Colonic mucosa (tissue), 4 donors: Measurements from ENCODE around the gene RARRES1. TPM values are rescaled to one million over a fixed set of nuclear protein-coding genes. Genes with fewer than 3 reads are reported as not detected.

Experiments used
- DNase-seq: peaks from one replicate; pipeline ENCODE4 v3.0.0-alpha.2; 2020
- H3K27ac ChIP-seq: fragments of 200-600 bp; one replicate; pipeline ENCODE4 v1.8.0; 2021
- H3K27me3 ChIP-seq: fragments of 200-600 bp; one replicate; pipeline ENCODE4 v1.8.0; 2021
- H3K36me3 ChIP-seq: fragments of 200-600 bp; one replicate; pipeline ENCODE4 v1.8.0; 2021
- H3K4me1 ChIP-seq: fragments of 200-600 bp; one replicate; pipeline ENCODE4 v1.8.0; 2021; ENCODE audit warnings: mild to moderate bottlenecking
- H3K4me3 ChIP-seq: fragments of 200-600 bp; one replicate; pipeline ENCODE4 v1.8.0; 2021
- H3K9ac ChIP-seq, 2 donors: one replicate each; pipeline ENCODE4 v1.7.0; 2013; ENCODE audit warnings: control low read depth in 2 of 2, low read depth in 2 of 2, low read length in 2 of 2
- H3K9me3 ChIP-seq: fragments of 200-600 bp; one replicate; pipeline ENCODE4 v1.8.0; 2021
- CTCF ChIP-seq: fragments of 200-600 bp; IDR thresholded peaks from one replicate; pipeline ENCODE4 v1.8.0; 2022; ENCODE audit warnings: antibody characterized with exemption, mild to moderate bottlenecking
- intact Hi-C: fragments of 100-400 bp; cut with DNase I; formaldehyde crosslinking; loops from one replicate; pipeline ENCODE4 v1.14.1; 2022
- total RNA-seq, 2 donors: library from RNA; stranded (reverse); fragmentation: NEBNext Ultra II Directional in 1 of 2; extraction: Animal tissue kit (Norgen Biotek cat#: 25700) in 1 of 2; gene quantifications; one replicate each; pipeline ENCODE4 v1.2.1, GENCODE V29; 2021
- donor health status: healthy.
- donor health status: DM: no; HTN: no; CAD: no.
- donor health status: DM: no; HTN: no; CAD: no.

The RARRES1 gene
- total RNA-seq, 2 donors from 2014 or later: 30.6 to 79.5 TPM

DNA sequence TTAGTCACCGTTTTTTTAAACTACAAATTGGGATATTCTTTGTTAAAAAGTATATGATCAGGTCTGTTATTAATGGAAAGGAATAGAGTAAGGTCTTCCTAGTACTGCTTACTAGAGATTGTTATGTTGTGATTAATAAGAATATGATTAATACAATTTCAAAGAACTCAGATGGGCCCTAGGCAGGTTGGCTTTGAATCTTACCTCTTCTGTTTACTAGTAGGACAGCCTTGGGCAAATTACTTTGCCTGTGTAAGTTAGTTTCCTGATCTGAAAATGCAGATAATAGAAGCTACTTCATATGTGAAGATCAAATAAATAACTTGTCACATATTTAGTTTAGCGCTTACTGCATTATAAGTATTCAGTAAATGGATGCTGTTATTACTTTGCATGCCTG lies 81.1 kb downstream of the RARRES1 start:
- no peaks in the 10 kb centered on the region for H3K36me3 ChIP-seq
- TF ChIP-seq CTCF: no peak
- no peak for DNase-seq

GRCh38 chr3:158649791-158650190 lies 82.5 kb downstream of the RARRES1 start:
- no peak overlapping the region for H3K4me3 ChIP-seq
- H3K27ac ChIP-seq: no peak overlapping the region
- no peaks in the 10 kb centered on the region for H3K36me3 ChIP-seq
- no peaks in the 10 kb centered on the region for H3K9me3 ChIP-seq
- no peaks in the 10 kb centered on the region for H3K27me3 ChIP-seq
- intact Hi-C loops: no loop called here
- no peaks in the 10 kb centered on the region for H3K4me1 ChIP-seq
- DNase-seq: no peak
- no peak for TF ChIP-seq CTCF
- H3K9ac ChIP-seq: no peak overlapping the region

More for the DNA sequence above, 81.1 kb downstream of the RARRES1 start:
- Histone ChIP-seq H3K27ac (no peak overlapping the region), H3K27me3 (no peaks in the 10 kb centered on the region), H3K4me1 (no peaks in the 10 kb centered on the region), H3K9ac (no peak overlapping the region), H3K4me3 (no peak overlapping the region), H3K9me3 (no peaks in the 10 kb centered on the region)
- intact Hi-C loops: no loop called here

Other genes starting within 250 kb of the RARRES1 start
- gene MLF1, start 161.3 kb downstream of the RARRES1 start, total RNA-seq: 1 to 10 TPM; 4.4 to 4.9 TPM
- 10 to 100 TPM; 40.9 to 61.6 TPM for gene GFM1, start 87.9 kb downstream of the RARRES1 start, total RNA-seq
- 10 to 100 TPM; 22.6 to 55.8 TPM for gene LXN, start 59.8 kb downstream of the RARRES1 start, total RNA-seq
- 10 to 100 TPM; 51.1 to 54.4 TPM for gene MFSD1, start 69.6 kb upstream of the RARRES1 start, total RNA-seq